C4-2B (cell line): Measurements from ENCODE around the gene PEX3.

ENCODE experiments used
- CTCF ChIP-seq: fragments of 450-650 bp; conservative IDR thresholded peaks from 2 replicates; pipeline ENCODE4 v1.5.1; 2017; ENCODE audit warnings: mild to moderate bottlenecking
- ZFX ChIP-seq: fragments of 450-650 bp; IDR thresholded peaks from 2 replicates; pipeline ENCODE4 v1.6.1; 2017

GRCh38 chr6:143451531-143451930 lies 926 bp downstream of the PEX3 start:
- no peak for TF ChIP-seq CTCF
- TF ChIP-seq ZFX, result no peak
